GM19099 (cell line): ENCODE data around the gene RAB30.

ENCODE experiments used
- POLR2A ChIP-seq: IDR thresholded peaks from 3 replicates; pipeline ENCODE4 v1.6.1; 2011; ENCODE audit warnings: low read depth; ENCODE audit not compliant: insufficient read length; ENCODE audit errors: extremely low read depth

RAB30 gene

DNA sequence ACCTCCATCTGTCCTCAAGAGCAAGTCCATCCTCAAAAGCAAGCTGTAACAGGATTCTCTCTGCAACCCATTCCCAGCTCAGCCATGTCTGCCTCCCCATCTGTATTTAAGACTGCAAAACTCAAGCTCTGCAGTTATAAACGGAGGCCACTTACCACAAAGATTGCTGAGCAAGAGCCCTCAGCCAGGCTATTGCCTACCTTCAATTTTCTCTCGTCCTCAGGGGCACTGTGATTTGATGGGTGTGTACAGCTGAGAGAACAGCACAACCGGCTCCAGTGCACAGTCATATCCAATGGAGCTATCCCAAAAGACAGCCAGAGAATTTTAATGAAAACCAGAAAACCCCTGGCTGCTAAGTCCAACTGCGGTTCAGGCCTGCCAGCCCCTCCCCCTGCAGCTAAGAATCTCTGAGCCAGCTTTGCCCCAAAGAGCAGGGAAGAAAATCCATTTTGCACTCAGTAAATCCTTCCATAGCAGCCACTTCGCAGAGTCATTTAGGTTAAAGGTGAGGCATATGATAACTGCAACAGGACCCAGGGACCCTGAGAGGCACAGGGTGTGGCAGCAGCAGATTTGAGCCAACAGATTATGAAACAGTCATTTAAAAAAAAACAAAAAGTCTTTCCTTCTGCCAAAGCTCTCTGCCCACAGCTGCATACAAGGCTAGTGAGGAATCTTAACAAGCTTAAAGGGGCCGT, 37.6 kb downstream of the RAB30 start:
- no peak for TF ChIP-seq POLR2A

DNA sequence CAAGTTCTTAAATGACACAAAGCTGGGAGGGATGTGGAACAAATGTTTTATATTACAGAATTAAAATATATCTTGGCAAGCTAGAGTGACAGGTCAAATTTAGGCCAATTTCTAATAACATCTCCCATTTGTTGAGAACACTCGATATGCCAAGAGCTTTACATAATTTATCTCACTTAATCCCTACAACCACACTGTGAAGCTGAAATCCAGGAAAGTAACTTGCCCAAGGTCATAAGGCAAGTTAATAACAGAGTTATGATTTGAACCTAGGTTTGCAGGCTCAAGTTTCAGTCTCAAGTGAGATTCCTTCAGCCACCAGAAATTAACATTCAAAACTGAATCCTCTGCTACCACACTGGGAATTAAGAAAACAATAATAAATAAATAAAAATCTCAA, 38.3 kb downstream of the RAB30 start:
- TF ChIP-seq POLR2A = no peak

DNA sequence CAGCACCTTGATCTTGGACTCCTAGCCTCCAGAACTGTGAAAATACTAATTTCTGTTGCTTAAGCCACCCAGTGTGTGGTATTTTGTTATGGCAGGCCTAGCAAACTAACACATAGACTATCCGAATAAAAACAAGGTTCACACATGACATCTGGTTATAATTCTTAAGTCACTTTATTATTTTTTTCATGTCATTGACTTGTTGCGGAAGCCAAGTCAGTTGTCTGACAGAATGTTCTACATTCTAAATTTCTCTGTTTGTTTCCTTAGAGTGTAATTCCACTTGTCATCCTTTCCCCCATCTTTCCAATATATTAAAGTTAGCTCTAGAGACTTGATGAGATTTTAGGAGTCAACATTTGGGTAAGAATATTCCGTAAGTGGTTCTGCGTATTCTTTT, 40.6 kb downstream of the RAB30 start:
- TF ChIP-seq POLR2A = no peak

DNA sequence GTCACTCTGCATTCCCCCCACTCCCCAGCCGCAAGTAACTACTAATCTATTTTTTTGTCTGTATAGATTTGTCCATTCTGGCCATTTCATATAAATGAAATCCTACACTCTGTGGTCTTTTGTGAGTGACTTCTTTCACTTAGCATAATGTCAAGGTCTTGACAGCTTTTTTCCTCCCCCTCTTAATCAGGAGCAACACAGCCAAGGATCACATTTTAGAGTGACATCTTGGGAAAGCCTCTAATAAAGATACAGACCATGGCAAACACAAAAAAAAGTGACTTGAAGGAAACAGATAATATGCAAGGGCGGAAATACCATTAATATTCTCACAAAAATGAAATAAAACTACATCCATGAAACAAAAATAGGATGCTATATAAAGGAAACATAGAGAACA, 43.9 kb downstream of the RAB30 start:
- no peak for TF ChIP-seq POLR2A

DNA sequence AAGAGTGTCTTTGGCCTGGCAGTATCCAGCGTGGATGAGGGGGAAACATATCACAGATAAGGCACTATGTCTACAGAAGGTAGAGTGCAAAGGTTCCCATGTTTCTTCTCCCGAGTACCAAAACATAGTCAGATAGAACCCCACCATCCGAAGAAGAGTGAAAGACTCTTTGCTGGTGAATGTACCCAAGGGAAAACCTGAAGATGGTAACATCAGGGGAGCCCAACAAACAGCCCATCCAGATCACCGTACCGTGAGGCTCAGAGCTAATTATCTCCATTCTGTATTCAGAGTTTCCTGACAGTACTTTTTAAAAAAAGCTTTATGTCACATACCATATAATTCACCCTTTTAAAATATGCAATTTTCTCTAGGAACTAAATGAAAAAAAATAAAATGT, 44.4 kb downstream of the RAB30 start:
- TF ChIP-seq POLR2A = no peak

DNA sequence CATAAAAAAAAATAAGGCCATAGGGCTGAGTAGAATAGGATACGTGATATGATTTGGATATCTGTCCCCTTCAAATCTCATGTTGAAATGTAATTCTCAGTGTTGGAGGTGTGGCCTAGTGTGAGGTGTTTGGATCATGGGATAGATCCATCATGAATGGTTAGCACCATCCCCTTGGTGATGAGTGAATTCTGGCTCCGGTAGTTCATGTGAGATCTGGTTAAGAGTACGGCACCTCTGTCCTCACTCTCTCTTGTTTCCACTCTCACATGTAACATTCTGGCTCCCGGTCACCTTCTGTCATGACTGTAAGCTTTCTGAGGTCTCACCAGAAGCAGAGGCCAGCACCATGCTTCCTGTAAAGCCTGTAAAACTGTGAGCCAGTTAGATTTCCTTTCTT, 45.5 kb downstream of the RAB30 start:
- TF ChIP-seq POLR2A = no peak

DNA sequence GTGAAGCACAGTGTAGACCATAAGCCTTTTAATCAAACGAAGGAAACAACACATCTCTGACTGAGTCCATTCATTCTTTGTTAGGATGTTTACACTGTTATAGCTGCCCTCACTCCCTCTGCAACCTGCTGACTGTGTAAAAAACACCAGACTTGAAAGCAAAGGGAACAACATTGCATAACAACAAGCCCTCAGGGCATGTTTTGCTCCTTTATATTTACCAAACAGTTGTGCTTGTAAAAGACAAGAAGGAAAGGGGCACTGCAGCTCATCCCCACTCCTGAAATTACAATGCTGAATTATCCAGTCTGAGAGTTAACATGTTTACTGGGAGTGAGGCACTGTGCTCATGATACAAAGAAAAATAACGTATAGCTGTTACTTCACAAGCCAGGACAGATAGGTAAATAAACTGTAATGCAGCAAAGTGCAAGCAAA, 46.4 kb downstream of the RAB30 start:
- TF ChIP-seq POLR2A = no peak

DNA sequence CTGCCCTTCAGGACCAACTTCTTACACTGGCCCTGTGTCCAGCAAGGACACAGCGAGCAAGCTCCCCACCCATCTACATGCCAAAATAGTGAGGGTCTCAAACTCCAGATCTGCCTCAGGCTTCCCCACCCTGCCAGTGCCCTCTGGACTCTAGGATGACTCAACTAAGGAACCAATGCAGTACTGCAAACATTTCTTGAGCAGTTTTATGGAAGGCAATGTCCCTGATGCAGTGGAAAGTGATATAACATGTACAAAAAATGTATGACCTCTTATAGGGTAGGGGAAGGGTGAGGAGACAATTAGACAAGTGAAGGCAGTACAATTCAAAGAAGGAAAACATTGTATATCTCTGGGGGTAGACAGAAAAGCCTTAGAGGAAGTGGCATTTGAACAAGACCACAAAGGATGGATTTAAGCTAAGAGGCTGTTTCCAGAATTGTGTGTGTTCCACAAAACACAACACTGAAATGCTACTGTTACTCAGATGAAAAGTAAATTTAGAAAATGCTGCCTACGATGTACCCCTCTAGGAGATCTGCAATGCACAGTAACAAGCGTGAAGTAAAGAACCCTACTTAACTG, 47.3 kb downstream of the RAB30 start:
- no peak for TF ChIP-seq POLR2A

DNA sequence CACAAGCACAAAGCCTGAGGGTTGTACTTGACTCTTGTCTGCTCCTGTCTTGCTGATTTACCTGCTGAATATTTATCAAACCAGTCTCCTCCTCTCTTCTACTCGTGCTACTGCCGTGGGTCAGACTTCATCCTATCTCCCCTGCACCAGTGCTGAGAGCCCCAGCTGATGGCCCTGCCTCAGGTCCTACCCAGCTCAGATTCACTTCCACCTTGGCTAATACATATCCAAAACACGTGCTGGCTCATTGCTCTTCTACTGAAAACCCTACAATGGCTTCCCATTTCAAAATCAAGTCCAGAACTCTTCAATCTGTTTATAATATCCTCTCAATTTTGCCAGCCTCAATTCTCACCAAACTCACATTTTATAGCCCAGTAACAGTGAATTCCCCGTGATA, 48.3 kb downstream of the RAB30 start:
- TF ChIP-seq POLR2A = no peak

DNA sequence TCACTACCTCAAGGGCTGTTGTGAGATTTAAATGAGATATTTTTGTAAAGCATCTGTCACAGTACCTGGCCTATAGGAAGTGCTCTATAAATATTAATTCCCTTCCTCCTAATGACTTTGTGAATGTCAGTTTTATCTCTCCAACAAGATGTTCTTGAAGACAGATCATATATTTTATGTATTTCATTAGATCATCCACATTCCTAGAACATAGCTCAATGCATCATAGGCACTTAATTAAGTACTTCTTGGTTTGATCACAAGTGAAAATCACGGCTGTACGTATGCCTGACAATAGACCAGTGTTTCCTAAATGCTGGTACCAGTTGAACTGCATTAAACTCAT, 49.9 kb downstream of the RAB30 start:
- no peak for TF ChIP-seq POLR2A

DNA sequence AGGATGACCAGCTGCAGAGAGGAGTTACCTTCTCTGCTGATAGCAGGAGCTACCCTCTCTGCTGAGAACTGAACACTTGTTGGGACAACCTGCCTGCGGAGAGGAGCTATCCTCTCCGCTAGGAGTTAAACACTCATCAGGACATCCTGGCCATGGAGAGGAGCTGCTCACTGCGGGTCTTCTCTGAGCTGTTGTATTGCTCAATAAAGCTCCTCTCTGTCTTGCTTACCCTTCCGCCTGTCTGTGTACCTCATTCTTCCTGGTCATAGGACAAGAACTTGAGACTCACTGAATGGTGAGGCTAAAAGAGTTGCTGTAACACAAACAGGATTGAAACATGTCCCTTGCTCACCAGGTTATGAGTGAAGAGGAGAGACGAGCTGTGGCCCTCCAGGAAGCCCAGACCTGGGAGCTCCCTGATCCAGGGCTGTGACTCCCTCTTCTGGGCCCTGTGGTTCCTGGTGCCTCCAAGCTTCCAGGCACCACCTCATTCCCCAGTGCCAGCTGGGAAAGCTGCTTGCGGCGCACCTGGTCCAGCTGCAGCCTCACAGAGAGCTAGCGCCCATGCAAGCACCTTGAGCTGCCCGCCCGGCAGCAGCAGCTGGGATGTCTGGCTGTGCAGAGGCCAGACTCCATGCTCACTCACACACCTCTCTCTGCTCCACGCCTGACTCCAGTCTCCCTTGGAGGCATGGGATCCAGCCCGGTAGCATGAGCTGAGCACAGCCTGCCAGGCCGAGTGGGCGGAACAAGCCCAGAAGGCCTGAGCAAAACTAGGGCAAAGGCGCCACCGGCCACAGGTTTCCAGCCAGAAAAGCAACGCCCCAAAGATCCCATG, 50.5 kb downstream of the RAB30 start:
- TF ChIP-seq POLR2A = no peak

DNA sequence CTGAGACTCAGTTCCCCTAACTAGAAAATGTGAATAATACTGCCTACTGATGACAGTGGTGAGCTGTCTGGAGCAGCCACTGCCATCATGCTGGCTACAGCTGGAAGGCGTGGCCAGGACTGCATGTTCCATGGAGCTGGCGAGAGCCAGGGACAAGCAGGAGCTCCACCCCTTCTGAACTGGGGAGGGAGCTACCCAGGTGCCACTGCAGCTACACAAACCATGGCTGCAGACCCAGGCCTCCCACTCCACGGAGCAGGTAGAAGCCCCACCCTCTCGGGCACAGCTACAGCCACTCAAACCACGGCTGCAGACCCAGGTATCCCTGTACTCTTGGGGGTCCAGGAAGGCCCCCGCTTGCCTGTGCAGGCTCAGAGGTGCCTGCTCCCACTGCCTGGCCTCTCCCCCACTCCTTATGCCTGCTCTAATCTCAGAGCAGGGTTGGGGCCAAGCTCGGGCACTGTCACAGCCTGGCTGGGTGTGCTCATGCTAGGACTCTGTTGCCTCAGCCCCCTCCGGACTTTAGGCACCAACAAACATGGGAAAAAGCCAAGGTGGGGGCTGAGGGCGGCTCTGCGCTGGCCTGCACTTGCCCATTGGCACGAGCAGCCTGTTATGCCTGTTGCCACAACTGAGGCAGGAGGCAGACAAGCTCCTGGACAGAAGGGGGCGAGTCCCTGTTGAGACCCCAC, 51.7 kb downstream of the RAB30 start:
- TF ChIP-seq POLR2A = no peak

DNA sequence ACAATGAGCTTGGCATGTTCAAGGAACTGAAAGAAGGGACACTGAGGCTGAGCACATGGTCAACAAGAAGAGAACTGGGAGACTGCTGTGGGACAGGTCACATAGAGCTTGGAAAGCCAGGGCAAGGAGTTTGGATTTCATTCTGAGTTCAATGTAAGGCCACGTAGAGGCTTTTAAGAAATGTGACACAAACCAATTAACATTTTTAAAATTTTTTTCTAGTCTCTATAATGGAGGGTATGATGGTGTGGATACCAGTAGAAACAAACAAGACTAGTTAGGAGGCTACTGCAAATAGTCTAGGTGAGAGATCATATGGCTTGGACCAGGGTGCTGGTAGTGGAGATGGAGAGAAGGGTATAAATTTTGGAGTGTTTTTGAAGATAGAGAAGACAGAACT, 56.7 kb downstream of the RAB30 start:
- TF ChIP-seq POLR2A = no peak

DNA sequence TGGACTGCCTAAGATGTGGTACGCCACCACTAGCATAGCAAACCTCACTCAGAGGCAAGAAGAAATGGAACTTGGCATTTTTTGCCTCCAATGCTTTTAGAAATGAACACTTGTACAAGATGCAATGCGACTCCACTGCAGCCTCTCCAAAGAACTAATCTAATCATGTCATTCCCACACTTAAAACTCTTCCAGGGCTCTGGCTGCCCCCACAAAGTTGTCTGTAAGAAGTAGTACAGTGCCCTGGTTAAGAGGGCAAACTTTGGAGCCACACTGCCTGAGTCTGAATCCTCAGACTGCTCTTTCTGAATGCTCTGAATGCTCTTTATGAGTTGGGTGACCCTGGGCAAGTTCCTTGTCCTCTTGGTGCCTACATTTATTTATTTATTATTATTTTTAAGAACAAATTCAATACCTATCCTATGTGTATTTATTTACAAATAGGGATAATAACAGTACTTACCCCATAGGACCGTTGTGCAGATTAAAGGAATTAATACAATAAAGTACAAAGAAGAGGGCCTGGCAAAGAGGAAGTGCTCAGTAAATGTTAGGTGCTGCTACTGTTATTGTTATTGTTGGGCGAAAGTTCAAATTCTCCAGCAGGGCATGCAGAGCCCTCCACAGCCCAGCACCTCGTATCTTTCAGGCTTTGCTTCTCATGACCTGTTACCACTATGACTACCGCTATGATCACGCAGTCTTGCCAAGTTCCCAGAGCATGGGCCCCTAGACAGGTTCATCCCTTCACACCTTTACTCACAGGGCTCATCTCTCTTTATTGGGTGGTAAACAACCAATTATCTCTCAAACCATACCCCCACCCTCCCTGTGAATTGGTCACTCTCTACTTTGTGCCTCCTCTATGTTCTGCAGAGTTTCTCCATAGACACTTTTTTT, 59.3 kb downstream of the RAB30 start:
- TF ChIP-seq POLR2A = no peak
